ENCODE data around the gene LMAN1L.

Gene LMAN1L

GRCh38 chr15:74816624-74817369 is 4.2 kb downstream of the LMAN1L start:
- DNase-seq (ENCODE audit: low read depth) = no peak

- no peak for DNase-seq (ENCODE audit: low read depth)
Observed at GRCh38 chr15:74817370-74817737, 4.7 kb downstream of the LMAN1L start.

GRCh38 chr15:74820056-74820455 is 7.4 kb downstream of the LMAN1L start:
- DNase-seq (ENCODE audit: low read depth) = no peak

GRCh38 chr15:74821091-74821789 is 8.6 kb downstream of the LMAN1L start:
- peak; percentile 24 for DNase-seq (ENCODE audit: low read depth)

GRCh38 chr15:74821790-74822158 is 9.1 kb downstream of the LMAN1L start:
- no peak for DNase-seq (ENCODE audit: low read depth)

- DNase-seq (ENCODE audit: low read depth) = no peak
Observed at GRCh38 chr15:74822233-74822632, 9.6 kb downstream of the LMAN1L start.

GRCh38 chr15:74823324-74823723 is 10.7 kb downstream of the LMAN1L start:
- no peak for DNase-seq (ENCODE audit: low read depth)

GRCh38 chr15:74824976-74825375 is 12.3 kb downstream of the LMAN1L start:
- DNase-seq (ENCODE audit: low read depth) = no peak

GRCh38 chr15:74825866-74826265 is 13.2 kb downstream of the LMAN1L start:
- no peak for DNase-seq (ENCODE audit: low read depth)

- no peak for DNase-seq (ENCODE audit: low read depth)
Observed at GRCh38 chr15:74826364-74826819, 13.8 kb downstream of the LMAN1L start, which contains the start of gene CPLX3. CPLX3 (plus strand) TSS chr15:74826627; CDS start chr15:74826704, 77 bp downstream.

GRCh38 chr15:74826921-74827320 is 14.3 kb downstream of the LMAN1L start:
- no peak for DNase-seq (ENCODE audit: low read depth)

- DNase-seq (ENCODE audit: low read depth) = no peak
Observed at GRCh38 chr15:74827614-74828013, 15.0 kb downstream of the LMAN1L start.

- DNase-seq (ENCODE audit: low read depth) = no peak
Observed at GRCh38 chr15:74828835-74829234, 16.2 kb downstream of the LMAN1L start.

- no peak for DNase-seq (ENCODE audit: low read depth)
Observed at GRCh38 chr15:74829486-74829885, 16.9 kb downstream of the LMAN1L start.

GRCh38 chr15:74829991-74830390 is 17.4 kb downstream of the LMAN1L start:
- DNase-seq (ENCODE audit: low read depth) = no peak

- DNase-seq (ENCODE audit: low read depth) = no peak
Observed at GRCh38 chr15:74830868-74831267, 18.2 kb downstream of the LMAN1L start.

GRCh38 chr15:74831813-74832495 is 19.3 kb downstream of the LMAN1L start:
- DNase-seq (ENCODE audit: low read depth) = no peak

- no peak for DNase-seq (ENCODE audit: low read depth)
Observed at GRCh38 chr15:74832826-74833225, 20.2 kb downstream of the LMAN1L start.

GRCh38 chr15:74833376-74834107 is 20.9 kb downstream of the LMAN1L start:
- DNase-seq (ENCODE audit: low read depth) = no peak

GRCh38 chr15:74835312-74835823 is 22.7 kb downstream of the LMAN1L start:
- peak; percentile 33 for DNase-seq (ENCODE audit: low read depth)

- no peak for DNase-seq (ENCODE audit: low read depth)
Observed at GRCh38 chr15:74836846-74837245, 24.2 kb downstream of the LMAN1L start.

Measured in amniotic epithelial cell (primary cell).